ENCODE results near the gene RXYLT1.

Gene RXYLT1

GRCh38 chr12:63753743-63754142, 26.0 kb upstream of the RXYLT1 start:
- no peak overlapping the region for H3K27ac ChIP-seq (ENCODE audit: low read depth, low read length)
- H3K27me3 ChIP-seq (ENCODE audit: insufficient read depth, low read length): no peaks in the 10 kb centered on the region
- no peak overlapping the region for H3K9ac ChIP-seq (ENCODE audit: low read depth, low read length)
- H3K4me1 ChIP-seq (ENCODE audit: insufficient read depth, low read length): no peaks in the 10 kb centered on the region
- no peaks in the 10 kb centered on the region for H3K36me3 ChIP-seq (ENCODE audit: insufficient read depth, low read length)
- H3K4me3 ChIP-seq (ENCODE audit: low read length): no peak overlapping the region
- H3K9me3 ChIP-seq (ENCODE audit: insufficient read depth, low read depth, low read length): no peaks in the 10 kb centered on the region

GRCh38 chr12:63764481-63764880, 15.2 kb upstream of the RXYLT1 start:
- Histone ChIP-seq H3K27ac (ENCODE audit: low read depth, low read length) (no peak overlapping the region), H3K9me3 (ENCODE audit: insufficient read depth, low read depth, low read length) (0 out of 2 replicates have a peak, but pooled peaks cover under 1% of the 10 kb centered on the region), H3K4me3 (ENCODE audit: low read length) (no peak overlapping the region), H3K9ac (ENCODE audit: low read depth, low read length) (no peak overlapping the region), H3K36me3 (ENCODE audit: insufficient read depth, low read length) (no peaks in the 10 kb centered on the region), H3K4me1 (ENCODE audit: insufficient read depth, low read length) (no peaks in the 10 kb centered on the region), H3K27me3 (ENCODE audit: insufficient read depth, low read length) (no peaks in the 10 kb centered on the region)
- whole genome bisulfite sequencing: 93% methylated on average over 3 of the region's 3 CpGs

GRCh38 chr12:63766498-63766897, 13.2 kb upstream of the RXYLT1 start:
- Histone ChIP-seq H3K27me3 (ENCODE audit: insufficient read depth, low read length) (no peaks in the 10 kb centered on the region), H3K9me3 (ENCODE audit: insufficient read depth, low read depth, low read length) (peaks cover 10% of the 10 kb centered on the region; the same call in 1 of the 2 replicates), H3K4me1 (ENCODE audit: insufficient read depth, low read length) (no peaks in the 10 kb centered on the region), H3K27ac (ENCODE audit: low read depth, low read length) (no peak overlapping the region), H3K9ac (ENCODE audit: low read depth, low read length) (no peak overlapping the region), H3K36me3 (ENCODE audit: insufficient read depth, low read length) (no peaks in the 10 kb centered on the region), H3K4me3 (ENCODE audit: low read length) (no peak overlapping the region)
- 95% methylated on average over 1 of the region's 1 CpG for WGBS

GRCh38 chr12:63770375-63770774, 9.3 kb upstream of the RXYLT1 start:
- no peaks in the 10 kb centered on the region for H3K27me3 ChIP-seq (ENCODE audit: insufficient read depth, low read length)
- H3K4me3 ChIP-seq (ENCODE audit: low read length): no peak overlapping the region
- H3K4me1 ChIP-seq (ENCODE audit: insufficient read depth, low read length): peaks cover 4% of the 10 kb centered on the region; the same call in 1 of the 2 replicates
- WGBS: 93% methylated on average over 1 of the region's 1 CpG
- no peak overlapping the region for H3K9ac ChIP-seq (ENCODE audit: low read depth, low read length)
- H3K36me3 ChIP-seq (ENCODE audit: insufficient read depth, low read length): no peaks in the 10 kb centered on the region
- peaks cover 10% of the 10 kb centered on the region; the same call in 1 of the 2 replicates for H3K9me3 ChIP-seq (ENCODE audit: insufficient read depth, low read depth, low read length)
- H3K27ac ChIP-seq (ENCODE audit: low read depth, low read length): no peak overlapping the region

- H3K9ac ChIP-seq (ENCODE audit: low read depth, low read length): no peak overlapping the region
- WGBS: no CpG with 5 or more reads among the region's 1 CpG
- 0 out of 2 replicates have a peak, but pooled peaks cover 6% of the 10 kb centered on the region for H3K27me3 ChIP-seq (ENCODE audit: insufficient read depth, low read length)
- no peaks in the 10 kb centered on the region for H3K9me3 ChIP-seq (ENCODE audit: insufficient read depth, low read depth, low read length)
- peaks cover 12% of the 10 kb centered on the region for H3K36me3 ChIP-seq (ENCODE audit: insufficient read depth, low read length)
- H3K4me3 ChIP-seq (ENCODE audit: low read length): no peak overlapping the region
- H3K27ac ChIP-seq (ENCODE audit: low read depth, low read length): no peak overlapping the region
- peaks cover 12% of the 10 kb centered on the region for H3K4me1 ChIP-seq (ENCODE audit: insufficient read depth, low read length)
Measured at GRCh38 chr12:63777340-63777739, 2.4 kb upstream of the RXYLT1 start.

GRCh38 chr12:63782466-63782865, 2.8 kb downstream of the RXYLT1 start:
- Histone ChIP-seq H3K27me3 (ENCODE audit: insufficient read depth, low read length) (0 out of 2 replicates have a peak, but pooled peaks cover 6% of the 10 kb centered on the region), H3K36me3 (ENCODE audit: insufficient read depth, low read length) (peaks cover 61% of the 10 kb centered on the region), H3K27ac (ENCODE audit: low read depth, low read length) (no peak overlapping the region), H3K9me3 (ENCODE audit: insufficient read depth, low read depth, low read length) (no peaks in the 10 kb centered on the region), H3K4me1 (ENCODE audit: insufficient read depth, low read length) (peaks cover 9% of the 10 kb centered on the region; the same call in 1 of the 2 replicates), H3K9ac (ENCODE audit: low read depth, low read length) (no peak overlapping the region), H3K4me3 (ENCODE audit: low read length) (no peak overlapping the region)
- WGBS: 93% methylated on average over 1 of the region's 1 CpG

- Histone ChIP-seq H3K9ac (ENCODE audit: low read depth, low read length) (no peak overlapping the region), H3K4me3 (ENCODE audit: low read length) (no peak overlapping the region), H3K9me3 (ENCODE audit: insufficient read depth, low read depth, low read length) (no peaks in the 10 kb centered on the region), H3K4me1 (ENCODE audit: insufficient read depth, low read length) (no peaks in the 10 kb centered on the region), H3K27me3 (ENCODE audit: insufficient read depth, low read length) (no peaks in the 10 kb centered on the region), H3K36me3 (ENCODE audit: insufficient read depth, low read length) (peaks cover 83% of the 10 kb centered on the region), H3K27ac (ENCODE audit: low read depth, low read length) (no peak overlapping the region)
- WGBS: 97% methylated on average over 3 of the region's 3 CpGs
Measured at GRCh38 chr12:63787306-63787705, 7.6 kb downstream of the RXYLT1 start.

- Histone ChIP-seq H3K27me3 (ENCODE audit: insufficient read depth, low read length) (no peaks in the 10 kb centered on the region), H3K9me3 (ENCODE audit: insufficient read depth, low read depth, low read length) (no peaks in the 10 kb centered on the region), H3K4me3 (ENCODE audit: low read length) (no peak overlapping the region), H3K9ac (ENCODE audit: low read depth, low read length) (no peak overlapping the region), H3K4me1 (ENCODE audit: insufficient read depth, low read length) (no peaks in the 10 kb centered on the region), H3K27ac (ENCODE audit: low read depth, low read length) (no peak overlapping the region), H3K36me3 (ENCODE audit: insufficient read depth, low read length) (peaks cover 58% of the 10 kb centered on the region)
- 89% methylated on average over 4 of the region's 4 CpGs for WGBS
Measured at GRCh38 chr12:63790608-63790945, 10.9 kb downstream of the RXYLT1 start.

GRCh38 chr12:63792338-63792737, 12.6 kb downstream of the RXYLT1 start:
- H3K27ac ChIP-seq (ENCODE audit: low read depth, low read length): no peak overlapping the region
- H3K36me3 ChIP-seq (ENCODE audit: insufficient read depth, low read length): peaks cover 41% of the 10 kb centered on the region
- no peak overlapping the region for H3K9ac ChIP-seq (ENCODE audit: low read depth, low read length)
- no peak overlapping the region for H3K4me3 ChIP-seq (ENCODE audit: low read length)
- no peaks in the 10 kb centered on the region for H3K4me1 ChIP-seq (ENCODE audit: insufficient read depth, low read length)
- no peaks in the 10 kb centered on the region for H3K27me3 ChIP-seq (ENCODE audit: insufficient read depth, low read length)
- WGBS: 91% methylated on average over 3 of the region's 3 CpGs
- no peaks in the 10 kb centered on the region for H3K9me3 ChIP-seq (ENCODE audit: insufficient read depth, low read depth, low read length)

- no peaks in the 10 kb centered on the region for H3K27me3 ChIP-seq (ENCODE audit: insufficient read depth, low read length)
- no peaks in the 10 kb centered on the region for H3K4me1 ChIP-seq (ENCODE audit: insufficient read depth, low read length)
- no peaks in the 10 kb centered on the region for H3K9me3 ChIP-seq (ENCODE audit: insufficient read depth, low read depth, low read length)
- H3K4me3 ChIP-seq (ENCODE audit: low read length): no peak overlapping the region
- no peak overlapping the region for H3K27ac ChIP-seq (ENCODE audit: low read depth, low read length)
- 90% methylated on average over 9 of the region's 10 CpGs for WGBS
- H3K36me3 ChIP-seq (ENCODE audit: insufficient read depth, low read length): peaks cover 24% of the 10 kb centered on the region
- H3K9ac ChIP-seq (ENCODE audit: low read depth, low read length): no peak overlapping the region
Measured at GRCh38 chr12:63795032-63795687, 15.5 kb downstream of the RXYLT1 start.

- peaks cover 17% of the 10 kb centered on the region for H3K36me3 ChIP-seq (ENCODE audit: insufficient read depth, low read length)
- no peak overlapping the region for H3K4me3 ChIP-seq (ENCODE audit: low read length)
- H3K27ac ChIP-seq (ENCODE audit: low read depth, low read length): no peak overlapping the region
- H3K9ac ChIP-seq (ENCODE audit: low read depth, low read length): no peak overlapping the region
- WGBS: 96% methylated on average over 6 of the region's 6 CpGs
- H3K27me3 ChIP-seq (ENCODE audit: insufficient read depth, low read length): no peaks in the 10 kb centered on the region
- no peaks in the 10 kb centered on the region for H3K9me3 ChIP-seq (ENCODE audit: insufficient read depth, low read depth, low read length)
- H3K4me1 ChIP-seq (ENCODE audit: insufficient read depth, low read length): no peaks in the 10 kb centered on the region
Measured at GRCh38 chr12:63795944-63796343, 16.2 kb downstream of the RXYLT1 start.
